SK-MEL-5 (cell line): Measurements from ENCODE around the gene GYG2. TPM values are rescaled to one million over a fixed set of nuclear protein-coding genes. Genes with fewer than 3 reads are reported as not detected.
"Not testable (repeated sequence)": the region's sequence is repeated elsewhere in the genome, so short reads cannot be mapped to it uniquely, and the experiment has no call there.

Experiments used
- DNase-seq: peaks from one replicate; pipeline ENCODE4 v3.0.0-alpha.2; 2016; ENCODE audit warnings: low read depth, low spot score
- in situ Hi-C: cut with HindIII; loops from 2 replicates; pipeline ENCODE4 v1.10.0; 2016; ENCODE audit warnings: low sequenced_read_pairs, high pct_unique_total_duplicates, low pct_unique_long_range_greater_than_20kb
- polyA plus RNA-seq, 2 experiments: library from polyadenylated mRNA; depleted of rRNA; stranded (reverse); fragments of >200 nt; gene quantifications; 2 replicates each; pipeline ENCODE4 v1.2.3, GENCODE V29; 2015
- total RNA-seq: library from RNA; depleted of rRNA; stranded (reverse); fragments of >200 nt; shearing (Covaris generic); gene quantifications from 2 replicates; pipeline ENCODE4 v1.2.3, GENCODE V29; 2014; rRNA removed

The GYG2 gene
- total RNA-seq, result 71.4 and 77.5 TPM in 2 replicates
- polyA plus RNA-seq (2015; cell fraction: cytosol; rRNA removed), result 109 and 123 TPM in 2 replicates
- polyA plus RNA-seq (2015; cell fraction: nucleus; rRNA removed), result 83.2 and 101 TPM in 2 replicates

- in situ Hi-C loops, result no loop called here
- peak; percentile 65 for DNase-seq
Measured at GRCh38 chrX:2828344-2828958, at the start of gene GYG2. GYG2 (plus strand) TSS chrX:2828930; CDS start chrX:2830189, 1,259 bp downstream.

GRCh38 chrX:2780472-2781225 lies 48.1 kb upstream of the GYG2 start:
- DNase-seq, in situ Hi-C loops: not testable (repeated sequence)

- no peak for DNase-seq
- in situ Hi-C loops, result no loop called here
Measured at GRCh38 chrX:2781226-2781571, 47.5 kb upstream of the GYG2 start.

- in situ Hi-C loops, result no loop called here
- no peak for DNase-seq
Measured at GRCh38 chrX:2781698-2782097, 47.0 kb upstream of the GYG2 start.

- in situ Hi-C loops, result no loop called here
- DNase-seq, result no peak
Measured at GRCh38 chrX:2782171-2782570, 46.6 kb upstream of the GYG2 start.

GRCh38 chrX:2782778-2783177 lies 46.0 kb upstream of the GYG2 start:
- DNase-seq, result no peak
- in situ Hi-C loops, result no loop called here

- no peak for DNase-seq
- in situ Hi-C loops, result no loop called here
Measured at GRCh38 chrX:2784026-2784425, 44.7 kb upstream of the GYG2 start.

GRCh38 chrX:2785538-2785937 lies 43.2 kb upstream of the GYG2 start:
- in situ Hi-C loops, result no loop called here
- no peak for DNase-seq

GRCh38 chrX:2788980-2789379 lies 39.8 kb upstream of the GYG2 start:
- in situ Hi-C loops, result no loop called here

GRCh38 chrX:2789569-2789968 lies 39.2 kb upstream of the GYG2 start:
- no peak for DNase-seq
- in situ Hi-C loops, result no loop called here

More at GRCh38 chrX:2788980-2789379, 39.8 kb upstream of the GYG2 start:
- no peak for DNase-seq

GRCh38 chrX:2793752-2794151 lies 35.0 kb upstream of the GYG2 start:
- in situ Hi-C loops, result no loop called here
- DNase-seq, result no peak

GRCh38 chrX:2794336-2794735 lies 34.4 kb upstream of the GYG2 start:
- no peak for DNase-seq
- in situ Hi-C loops, result no loop called here

- in situ Hi-C loops, DNase-seq: not testable (repeated sequence)
Measured at GRCh38 chrX:2796808-2797207, 31.9 kb upstream of the GYG2 start.

- DNase-seq, result no peak
- in situ Hi-C loops, result no loop called here
Measured at GRCh38 chrX:2799369-2799768, 29.4 kb upstream of the GYG2 start.

- in situ Hi-C loops, result loop anchor here (25.0 kb wide), 1 partner anchor 113 kb away; the partner anchor contains the start of gene CD99
- not testable (repeated sequence) for DNase-seq
Measured at GRCh38 chrX:2799980-2800379, 28.8 kb upstream of the GYG2 start.

- DNase-seq, result no peak
- in situ Hi-C loops, result loop anchor here (25.0 kb wide), 1 partner anchor 114 kb away; the partner anchor contains the start of gene CD99
Measured at GRCh38 chrX:2801223-2801622, 27.5 kb upstream of the GYG2 start.

GRCh38 chrX:2802376-2803090 lies 26.2 kb upstream of the GYG2 start:
- not testable (repeated sequence) for DNase-seq
- in situ Hi-C loops, result loop anchor here (25.0 kb wide), 1 partner anchor 115 kb away; the partner anchor contains the start of gene CD99

- DNase-seq, result not testable (repeated sequence)
- in situ Hi-C loops, result loop anchor here (25.0 kb wide), 1 partner anchor 116 kb away; the partner anchor contains the start of gene CD99
Measured at GRCh38 chrX:2803486-2803885, 25.2 kb upstream of the GYG2 start.
